Panc1 (cell line): ENCODE data around the gene HPS5. TPM values are rescaled to one million over a fixed set of nuclear protein-coding genes. Genes with fewer than 3 reads are reported as not detected.

Experiments used
- total RNA-seq: library from RNA; stranded (reverse); gene quantifications from one replicate; pipeline ENCODE4 v1.2.1, GENCODE V29; 2021; ENCODE audit not compliant: unreplicated experiment

Gene HPS5
- total RNA-seq, 1 experiment from 2014 or later, result 27.7 TPM

Other genes with a start within 250 kb of the HPS5 start
- 19.5 TPM for gene SAAL1, start 216.1 kb downstream of the HPS5 start, total RNA-seq
- not detected for gene MRGPRX3, start 189.6 kb downstream of the HPS5 start, total RNA-seq
- gene MRGPRX4, start 149.3 kb downstream of the HPS5 start, total RNA-seq, result not detected
- not detected for gene SAA4, start 85.3 kb downstream of the HPS5 start, total RNA-seq
- gene SAA2, start 73.5 kb downstream of the HPS5 start, total RNA-seq, result 4.0 TPM
- gene SAA1, start 55.9 kb downstream of the HPS5 start, total RNA-seq, result 7.9 TPM
- 60.6 TPM for gene GTF2H1, start 427 bp upstream of the HPS5 start, total RNA-seq
- 894 TPM for gene LDHA, start 72.4 kb upstream of the HPS5 start, total RNA-seq
- gene LDHC, start 90.2 kb upstream of the HPS5 start, total RNA-seq, result 0.26 TPM
- gene LDHAL6A, start 133.7 kb upstream of the HPS5 start, total RNA-seq, result not detected
- 79.1 TPM for gene TSG101, start 204.8 kb upstream of the HPS5 start, total RNA-seq